Embryonic facial prominence (tissue), 1 donor: ENCODE measurements around the gene PRKAR1B.

Source experiments
- DNase-seq: peaks from one replicate; pipeline ENCODE4 v3.0.0-alpha.2; 2016; ENCODE audit errors: extremely low spot score

PRKAR1B gene

DNA sequence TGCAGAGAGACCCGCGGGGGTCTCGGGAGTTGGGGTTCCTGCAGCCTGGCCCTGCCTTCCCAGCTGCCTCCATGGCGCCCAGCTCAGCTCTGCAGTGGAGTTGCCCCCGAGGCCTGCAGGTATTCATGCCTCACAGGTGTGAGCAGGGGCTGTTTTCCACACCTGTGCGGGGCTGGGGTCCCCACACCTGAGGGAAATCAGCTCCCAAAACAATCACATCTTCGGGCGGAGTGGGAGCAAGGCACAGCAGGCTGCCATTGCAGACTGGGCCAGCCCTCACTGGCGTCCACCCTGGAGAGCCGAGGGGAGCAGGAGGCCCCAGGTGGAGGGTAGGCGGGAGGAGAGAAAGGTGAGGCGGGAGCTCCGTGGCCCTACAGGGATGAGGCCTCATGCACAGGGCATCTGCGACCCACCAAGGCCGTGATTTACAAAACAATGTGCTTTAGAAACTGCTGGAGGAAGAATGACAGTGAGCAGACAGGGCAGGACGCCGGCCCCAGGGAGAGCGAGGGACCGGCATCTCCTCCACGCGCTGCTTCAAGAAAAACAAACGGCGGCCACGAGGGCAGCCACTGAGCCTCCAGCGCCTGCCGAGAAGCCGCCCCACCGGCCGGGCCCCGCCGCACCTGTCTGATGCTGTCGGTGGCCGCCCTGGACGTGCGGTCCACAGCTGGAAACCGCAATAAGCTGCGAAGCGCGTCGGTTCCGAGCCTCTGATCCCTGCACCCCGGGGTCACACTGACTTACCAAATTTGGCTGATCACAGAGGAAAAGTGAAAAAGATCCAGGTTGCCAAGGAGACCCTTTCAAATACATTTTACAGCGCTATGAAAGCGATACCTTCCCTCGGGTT lies 154.4 kb downstream of the PRKAR1B start:
- DNase-seq, result no peak

DNA sequence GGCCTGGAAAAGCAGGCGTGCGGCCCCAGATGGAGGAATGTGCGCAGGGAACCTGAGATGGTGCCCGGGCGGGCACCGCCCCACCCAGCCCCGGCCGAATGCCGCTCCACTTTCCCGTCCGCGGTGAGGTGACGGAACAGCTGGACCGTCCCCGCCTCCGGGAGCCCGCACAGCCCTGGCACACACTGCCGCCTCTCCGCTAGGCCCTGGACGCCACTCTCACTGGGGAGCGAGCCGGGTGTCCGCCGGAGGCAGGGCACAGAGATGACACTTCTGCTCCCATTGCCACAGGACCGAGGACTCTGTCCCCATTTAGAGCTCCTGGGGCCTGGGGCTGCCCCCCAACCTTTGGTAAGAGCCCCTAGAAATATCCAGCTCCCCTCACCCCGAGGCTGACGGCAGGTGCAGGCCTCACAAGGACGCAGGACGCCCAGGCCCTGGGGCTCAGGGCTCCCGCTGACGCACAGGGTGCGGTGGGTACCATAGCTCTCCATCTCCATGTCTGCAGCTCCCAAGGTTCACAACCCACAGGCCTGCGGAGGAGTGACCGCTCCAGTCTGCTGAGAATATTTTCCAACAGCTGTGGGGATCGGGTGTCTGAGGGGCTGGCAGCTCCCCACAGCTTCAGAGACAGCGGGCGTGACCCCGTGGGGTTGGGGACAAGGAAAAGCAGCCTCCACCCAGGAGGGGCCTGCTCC lies 155.2 kb downstream of the PRKAR1B start:
- no peak for DNase-seq

DNA sequence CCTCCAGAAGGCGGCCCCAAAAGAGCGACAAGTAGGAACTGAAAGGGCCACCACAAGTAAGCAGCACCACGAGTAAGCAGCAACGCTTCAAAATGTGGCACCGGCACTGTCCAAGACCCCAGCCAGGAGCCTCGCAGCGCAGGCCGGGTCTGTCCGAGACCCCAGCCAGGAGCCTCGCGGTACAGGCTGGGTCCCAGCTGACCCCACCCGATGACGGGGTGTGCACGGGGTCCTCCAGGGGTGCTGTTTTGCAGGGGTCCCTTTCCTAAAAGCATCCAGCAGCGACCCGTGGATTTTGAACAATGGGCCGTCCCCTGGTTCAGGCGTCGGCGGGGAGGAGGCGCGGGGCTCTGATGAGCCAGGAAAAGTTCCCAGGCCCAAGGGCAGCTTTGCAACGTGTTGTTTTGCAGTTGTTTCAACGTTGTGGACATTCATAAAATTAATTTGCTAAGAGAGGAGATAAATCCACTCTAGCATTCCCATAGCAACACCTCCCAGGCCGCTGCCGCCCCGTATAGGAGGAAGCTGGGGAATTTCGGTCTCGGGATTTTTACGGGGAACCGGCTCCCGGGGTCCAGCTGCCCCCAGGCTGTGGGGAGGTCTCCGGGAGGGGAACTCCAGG lies 155.9 kb downstream of the PRKAR1B start:
- DNase-seq, result no peak

DNA sequence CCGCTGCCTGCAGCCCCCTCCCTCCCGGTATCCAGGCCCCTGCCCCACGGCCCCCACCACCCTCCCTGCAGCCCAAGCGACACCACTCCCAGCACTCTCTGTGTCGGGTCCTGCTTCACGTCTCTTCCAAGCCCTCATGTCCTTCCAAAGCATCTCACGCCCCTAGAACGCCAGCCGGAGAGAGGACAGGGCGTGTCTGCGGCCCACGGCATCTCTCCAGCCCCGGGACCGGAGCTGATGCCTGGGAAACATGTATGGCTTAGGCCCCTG lies 156.3 kb downstream of the PRKAR1B start:
- DNase-seq, result no peak

DNA sequence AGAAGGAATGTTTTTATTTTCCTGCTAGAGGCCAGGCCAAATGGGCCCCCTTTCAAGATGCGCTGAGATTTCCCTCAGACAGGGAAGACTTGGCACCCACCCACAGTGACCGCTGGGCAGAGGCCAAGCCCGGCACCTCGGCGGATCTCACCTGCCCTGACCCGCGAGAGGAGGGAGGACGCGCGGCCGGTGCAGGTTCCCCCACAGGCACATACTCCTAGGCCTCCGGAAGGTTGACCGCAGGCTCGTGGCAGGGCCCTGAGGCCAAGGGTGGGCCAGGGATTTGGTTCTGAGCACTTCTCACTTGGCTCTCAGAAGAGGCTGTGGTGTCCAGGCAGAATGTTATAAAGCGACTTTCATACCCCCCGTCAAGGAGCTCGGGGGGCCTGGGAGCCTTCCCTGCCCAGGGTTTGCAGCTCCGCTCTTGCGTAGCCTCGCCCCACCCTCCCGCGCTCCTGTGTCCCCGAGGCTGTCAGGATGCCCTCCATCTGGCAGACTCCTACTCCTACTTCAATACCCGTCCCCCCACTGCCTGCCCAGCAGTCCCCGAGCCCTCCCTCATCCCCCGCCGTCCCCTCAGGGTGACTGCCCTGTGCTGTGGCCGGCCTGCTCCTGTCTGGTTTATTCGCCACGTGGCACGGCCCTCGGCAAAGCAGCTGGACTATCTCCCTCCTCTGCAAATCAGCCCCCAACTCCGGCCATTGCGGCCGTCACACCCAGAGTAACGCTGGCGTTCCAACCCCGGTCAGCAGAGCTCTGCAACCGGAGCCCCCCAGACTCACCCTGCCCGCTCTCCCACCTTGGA lies 156.9 kb downstream of the PRKAR1B start:
- DNase-seq, result no peak

DNA sequence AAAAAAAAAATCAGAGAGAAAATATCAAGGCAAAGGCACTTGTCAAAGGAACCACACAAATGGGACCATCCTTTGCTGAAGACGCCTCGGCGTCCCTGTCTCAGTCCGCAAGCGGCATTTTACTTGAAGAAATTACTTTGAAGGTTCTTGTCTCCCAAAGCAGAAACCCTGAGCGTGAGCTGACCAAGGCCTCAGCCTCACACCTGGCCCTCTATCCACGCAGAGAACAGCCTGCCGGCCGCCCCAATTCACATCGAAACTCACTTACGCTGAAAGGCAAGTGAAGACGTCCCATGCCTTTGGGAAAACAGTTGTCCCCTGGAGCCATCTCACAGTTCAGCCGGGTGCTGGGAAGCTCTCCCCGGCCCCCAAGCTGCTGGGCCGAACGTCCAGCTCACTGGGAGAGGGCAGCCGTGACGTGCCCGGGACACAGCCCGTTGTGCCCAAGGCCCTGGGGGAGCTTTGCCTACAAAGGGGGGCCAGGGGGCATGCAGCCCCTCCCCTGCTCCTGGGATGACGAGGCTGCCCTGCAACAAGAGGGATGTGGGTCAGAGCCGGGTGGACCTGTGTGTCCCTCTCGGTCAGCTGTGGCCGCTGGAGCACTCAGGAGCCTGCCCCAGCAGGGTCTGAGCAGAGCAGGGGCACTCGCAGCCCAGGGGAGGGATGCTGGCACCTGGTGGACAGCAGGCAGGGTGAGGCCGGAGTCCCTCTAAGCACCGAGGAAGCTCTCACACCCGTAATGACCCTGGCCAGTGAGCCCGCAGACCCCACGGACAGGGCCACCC lies 157.8 kb downstream of the PRKAR1B start:
- DNase-seq, result no peak

DNA sequence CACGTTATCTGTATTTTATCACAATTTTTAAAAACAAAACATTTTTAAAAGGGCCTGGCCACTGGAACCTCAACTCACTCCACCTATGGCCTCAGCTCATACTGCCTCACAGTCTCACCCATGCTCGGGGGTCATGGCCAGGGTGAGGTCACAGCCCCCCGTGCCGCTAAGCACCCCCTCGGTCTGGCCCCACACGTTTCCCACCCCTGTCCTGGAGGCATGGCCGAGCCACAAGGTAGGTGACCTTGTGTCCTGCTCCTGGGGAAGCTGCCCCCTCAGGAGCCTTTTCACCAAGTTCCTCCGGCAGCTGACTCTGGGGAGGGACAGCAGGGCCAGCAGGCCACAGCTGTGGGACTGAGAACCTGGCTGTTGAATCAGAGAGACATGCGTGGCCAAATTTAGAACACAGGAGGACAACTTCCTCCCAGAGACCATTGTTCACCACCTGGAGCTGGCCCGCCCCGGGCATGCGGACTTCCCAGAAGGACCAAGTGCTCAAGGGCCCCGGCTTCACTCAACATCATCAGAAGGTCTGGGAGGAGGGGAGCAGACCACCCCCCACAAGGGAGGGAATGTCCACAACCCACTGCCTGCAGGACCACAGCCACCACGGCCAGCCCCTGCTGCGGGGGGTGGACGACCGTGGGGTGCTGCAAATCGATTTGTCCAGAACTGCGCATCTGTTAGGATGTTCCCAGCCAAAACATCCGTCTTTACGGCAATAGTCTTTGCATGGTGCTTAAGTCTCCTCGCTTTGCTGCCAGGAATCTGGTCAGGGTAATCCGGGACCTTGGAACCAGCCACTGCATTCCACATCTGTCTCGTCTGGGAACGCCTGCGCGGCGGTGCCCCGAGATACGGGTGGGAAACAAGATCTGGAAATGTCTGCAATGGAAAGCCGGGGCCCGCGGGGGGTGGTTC lies 158.8 kb downstream of the PRKAR1B start:
- DNase-seq, result peak; percentile 42

DNA sequence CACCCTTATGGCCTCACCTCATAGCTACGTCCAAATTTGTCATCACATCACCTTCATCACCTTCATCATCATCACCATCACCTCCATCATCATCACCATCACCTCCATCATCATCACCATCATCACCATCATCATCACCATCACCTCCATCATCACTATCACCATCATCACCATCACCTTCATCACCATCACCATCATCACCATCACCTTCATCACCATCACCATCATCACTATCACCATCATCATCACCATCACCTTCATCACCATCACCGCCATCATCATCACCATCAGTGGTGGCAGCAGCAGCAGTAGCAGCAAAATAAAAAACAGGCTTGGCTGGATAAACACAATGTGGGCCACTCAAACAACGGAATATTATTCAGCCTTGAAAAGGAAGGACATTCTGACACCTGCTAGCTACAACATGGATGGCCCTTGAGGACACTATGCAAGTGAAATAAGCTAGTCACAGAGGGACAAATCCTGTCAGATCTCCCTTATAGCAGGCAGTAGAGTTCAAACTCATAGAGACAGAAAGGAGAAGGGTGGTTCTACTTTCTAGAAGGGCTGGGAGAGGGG lies 159.7 kb downstream of the PRKAR1B start:
- DNase-seq, result no peak

DNA sequence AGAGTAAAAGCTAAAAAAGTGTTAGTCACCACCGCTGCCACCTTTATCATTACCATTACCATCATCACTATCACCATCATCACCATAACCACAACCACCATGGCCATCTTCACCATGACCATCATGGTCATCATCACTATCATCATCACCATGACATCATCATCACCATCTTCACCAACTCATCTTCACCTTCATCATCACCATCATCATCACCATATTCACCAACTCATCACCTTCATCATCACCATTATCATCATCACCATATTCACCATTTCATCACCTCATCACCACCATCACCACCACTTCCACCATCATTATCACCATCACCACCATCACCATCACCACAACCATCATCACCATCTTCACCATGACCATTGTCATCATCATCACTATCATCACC lies 161.0 kb downstream of the PRKAR1B start:
- no peak for DNase-seq

DNA sequence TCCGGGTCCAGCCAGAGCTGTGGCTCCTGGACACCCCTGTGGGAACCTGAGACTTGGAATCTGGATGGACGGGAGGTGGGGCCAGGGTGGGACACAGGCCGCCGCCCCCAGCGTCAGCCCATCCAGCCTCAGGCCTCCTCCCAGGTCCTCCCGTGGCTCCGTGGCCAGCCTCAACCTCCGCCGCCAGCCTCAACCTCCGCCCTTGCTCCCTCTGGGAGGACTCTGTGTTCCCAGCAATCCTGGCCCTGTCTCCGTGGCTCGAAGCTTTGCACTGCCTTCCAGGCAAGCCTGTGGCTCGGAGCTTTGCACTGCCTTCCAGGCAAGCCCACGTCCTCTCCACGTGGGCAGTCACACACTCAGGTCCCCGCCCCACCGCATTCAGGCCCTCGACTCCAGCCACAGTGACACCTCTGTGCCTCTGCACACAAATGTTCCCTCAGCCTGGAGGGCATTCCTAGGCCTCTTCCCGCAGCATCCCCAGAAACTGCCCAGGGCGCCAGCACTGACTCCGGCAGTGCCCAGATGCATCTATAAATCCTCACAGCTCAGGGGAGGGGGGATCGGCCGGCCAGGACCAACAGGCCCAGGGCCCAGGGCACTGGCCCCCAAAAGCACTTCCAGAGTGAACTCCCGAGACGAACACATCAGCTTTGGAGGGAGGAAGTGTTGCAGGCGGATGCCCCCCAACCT lies 162.8 kb downstream of the PRKAR1B start:
- no peak for DNase-seq

DNA sequence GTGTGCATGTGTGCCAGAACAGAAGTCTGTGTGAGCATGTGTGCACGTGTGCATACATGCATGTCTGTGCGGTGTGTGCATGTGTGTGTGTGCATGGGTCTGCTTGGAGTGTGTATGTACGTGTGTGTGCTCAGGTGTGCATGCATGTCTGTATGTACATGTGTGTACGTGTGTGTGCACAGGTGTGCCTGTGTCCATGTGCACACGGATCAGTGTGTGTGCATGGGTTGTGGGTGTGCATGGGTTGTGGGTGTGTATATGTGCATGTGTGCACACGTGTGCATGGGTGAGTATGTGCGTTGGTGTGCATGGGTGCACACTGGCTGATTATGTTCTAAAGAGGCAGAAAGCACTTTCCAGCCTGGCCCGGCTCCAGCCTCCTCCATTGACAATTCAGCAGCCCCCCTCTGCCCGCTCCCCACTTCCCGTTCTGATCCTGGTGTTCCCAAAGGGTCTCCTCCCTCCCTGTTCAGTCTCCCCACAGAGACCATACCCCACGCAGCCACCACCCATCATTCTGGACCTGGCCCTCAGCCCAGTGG lies 163.4 kb downstream of the PRKAR1B start:
- no peak for DNase-seq

DNA sequence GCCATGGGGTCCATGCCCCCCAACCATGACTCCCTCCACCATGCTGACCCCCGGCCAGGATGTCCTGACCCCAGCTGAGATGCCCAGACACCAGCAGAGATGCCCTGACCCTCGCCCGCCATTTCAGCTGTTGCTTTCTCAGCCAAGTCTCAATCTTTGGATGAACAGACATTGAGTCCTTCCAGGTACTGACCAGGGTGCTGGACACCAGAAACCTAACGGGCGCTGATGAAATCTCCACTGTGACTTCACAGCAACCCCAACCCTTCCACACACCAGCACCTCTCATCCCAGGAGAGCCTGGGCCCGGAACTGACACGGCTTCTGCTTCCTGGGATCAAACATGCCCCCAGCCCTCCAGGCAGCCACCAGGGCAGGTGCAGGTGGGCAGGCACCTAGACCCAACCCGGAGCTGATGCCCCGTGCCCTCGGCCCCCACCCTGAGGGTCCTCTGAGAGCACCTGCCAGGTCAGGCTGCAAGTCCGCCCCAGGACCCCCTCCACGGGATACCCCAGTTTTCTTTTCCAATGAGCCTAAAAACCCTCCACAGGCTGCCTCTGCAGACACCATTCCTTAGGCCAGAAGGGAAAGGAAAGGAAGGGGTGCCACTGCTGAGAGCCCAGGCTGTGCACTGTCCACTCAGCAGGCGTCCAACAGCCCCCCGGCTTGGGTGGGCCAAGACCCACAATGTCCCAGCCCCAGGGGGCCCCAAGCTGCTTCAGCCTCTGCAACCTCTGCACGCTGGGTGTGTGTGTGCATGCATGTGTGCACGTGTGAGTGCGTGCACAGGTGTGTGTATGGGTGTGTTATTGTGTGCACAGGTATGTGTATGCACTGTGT lies 164.1 kb downstream of the PRKAR1B start:
- DNase-seq, result no peak

DNA sequence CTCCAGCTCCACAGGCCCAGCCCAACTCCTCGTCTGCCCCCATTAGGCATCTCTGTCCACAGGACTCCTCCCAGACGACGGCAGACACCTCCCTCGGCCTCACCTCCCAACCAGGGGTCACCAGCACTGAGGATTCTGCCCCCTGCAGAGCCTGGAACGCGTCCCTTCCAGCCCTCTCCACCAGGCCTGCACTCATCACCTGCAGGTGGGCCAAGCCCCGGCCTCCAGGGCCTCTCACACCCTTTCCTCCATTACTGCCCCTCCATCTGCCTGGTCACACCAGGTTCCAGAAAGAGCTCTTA lies 164.8 kb downstream of the PRKAR1B start:
- no peak for DNase-seq

DNA sequence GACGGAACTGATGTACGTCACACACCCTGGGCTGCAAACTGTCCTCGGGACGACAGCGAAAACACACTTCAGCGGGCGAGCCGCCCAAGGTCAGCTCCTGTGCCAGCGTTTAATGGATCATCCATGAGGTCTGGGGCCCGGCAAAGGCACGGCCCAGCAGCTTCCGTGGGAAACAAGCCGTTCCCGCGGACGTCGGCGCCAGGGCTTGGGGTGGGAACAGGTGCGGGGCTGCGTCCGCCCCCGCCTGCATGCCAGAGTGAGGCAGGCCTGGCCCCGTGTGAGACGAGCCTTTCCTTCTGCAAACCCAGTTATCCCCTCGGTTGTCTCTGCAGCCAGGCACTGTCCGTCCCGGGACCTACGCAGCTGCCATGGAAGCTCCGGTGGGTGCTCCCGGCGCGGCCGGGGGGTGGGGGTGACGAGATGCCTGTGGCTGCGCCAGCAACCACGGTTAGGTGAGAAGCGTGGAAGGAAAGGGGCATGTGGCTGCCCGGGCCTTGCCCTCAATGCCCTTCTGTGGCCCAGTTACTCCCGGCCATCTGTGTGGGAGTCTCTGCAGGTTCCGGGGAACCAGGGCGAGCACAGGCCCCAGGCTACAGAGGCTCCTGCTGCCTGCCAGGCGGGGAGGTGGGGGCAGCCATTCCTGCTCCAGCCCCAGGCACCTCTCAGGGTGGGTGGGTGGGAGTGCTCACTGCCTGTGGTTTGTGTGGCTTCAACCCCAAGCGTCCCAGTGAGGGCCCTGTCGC lies 165.3 kb downstream of the PRKAR1B start:
- no peak for DNase-seq

DNA sequence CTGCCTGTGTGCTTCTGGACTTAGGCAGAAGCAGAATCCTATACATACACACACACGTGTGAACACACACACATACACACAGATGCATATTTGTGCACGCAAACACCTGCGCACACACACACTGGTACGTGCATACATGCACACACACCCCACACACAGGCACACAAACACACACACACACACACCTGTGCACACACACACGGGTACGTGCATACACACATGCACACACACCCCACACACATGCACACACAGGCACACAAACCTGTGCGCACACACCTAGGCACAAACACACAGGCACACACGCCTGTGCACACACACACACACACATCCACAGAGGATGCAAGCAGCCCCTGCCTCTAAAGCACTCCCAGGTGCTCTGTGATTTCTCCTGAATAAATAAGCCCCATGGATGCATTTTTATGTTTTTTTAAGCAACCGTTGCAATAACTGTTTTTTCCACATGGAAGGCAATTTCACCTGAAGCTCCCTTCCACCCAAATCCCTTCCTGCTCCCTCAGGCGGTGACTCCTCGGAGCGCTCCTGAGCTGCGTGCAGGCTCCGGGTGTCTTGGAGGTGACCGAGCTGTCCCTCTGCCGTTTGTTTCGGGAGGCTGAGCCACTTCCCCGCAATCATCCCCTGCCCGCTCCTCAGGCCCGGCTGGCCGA lies 166.0 kb downstream of the PRKAR1B start:
- DNase-seq, result no peak

DNA sequence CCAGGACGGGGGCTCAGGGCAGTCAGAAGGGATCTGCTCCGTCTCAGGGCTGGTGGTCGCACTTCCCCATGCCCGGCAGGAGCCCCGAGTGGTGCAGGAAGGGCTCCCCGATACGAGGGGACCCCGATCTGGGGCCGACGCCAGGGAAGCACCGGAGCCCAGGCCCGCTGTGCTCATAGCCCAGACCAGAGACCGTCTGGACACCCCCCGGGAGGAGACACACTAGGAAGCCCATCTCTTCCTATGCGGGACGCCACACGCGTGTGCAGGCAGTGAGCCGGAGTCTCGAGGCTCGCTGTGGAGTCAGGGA lies 167.7 kb downstream of the PRKAR1B start:
- DNase-seq, result no peak

DNA sequence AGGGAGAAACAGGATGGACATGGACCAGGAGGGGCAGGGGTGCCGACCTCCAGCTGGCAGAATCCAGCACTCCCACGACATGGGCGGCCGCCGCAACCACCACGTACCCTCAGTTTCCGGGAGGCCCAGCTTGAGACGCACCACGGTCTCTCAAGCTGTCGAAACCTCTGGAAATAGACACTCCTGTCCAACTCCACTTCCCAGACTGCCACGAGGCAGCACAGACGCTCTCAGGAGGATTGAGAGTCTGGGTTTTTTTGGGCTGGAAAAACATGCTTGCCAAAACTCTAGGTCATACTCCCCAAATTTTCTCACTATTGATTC lies 169.6 kb downstream of the PRKAR1B start:
- no peak for DNase-seq
